NCI-H345 treated with DMSO at 0.1 percent for 48 hours (cell line): ENCODE results near the gene UBE2E1.
"Not testable (repeated sequence)": the region's sequence is repeated elsewhere in the genome, so short reads cannot be mapped to it uniquely, and the experiment has no call there.

ENCODE experiments used
- DNase-seq: peaks from one replicate; lab custom pipeline; 2025; ENCODE audit not compliant: unreplicated experiment; lab: John Stamatoyannopoulos, UW

UBE2E1 gene

DNA sequence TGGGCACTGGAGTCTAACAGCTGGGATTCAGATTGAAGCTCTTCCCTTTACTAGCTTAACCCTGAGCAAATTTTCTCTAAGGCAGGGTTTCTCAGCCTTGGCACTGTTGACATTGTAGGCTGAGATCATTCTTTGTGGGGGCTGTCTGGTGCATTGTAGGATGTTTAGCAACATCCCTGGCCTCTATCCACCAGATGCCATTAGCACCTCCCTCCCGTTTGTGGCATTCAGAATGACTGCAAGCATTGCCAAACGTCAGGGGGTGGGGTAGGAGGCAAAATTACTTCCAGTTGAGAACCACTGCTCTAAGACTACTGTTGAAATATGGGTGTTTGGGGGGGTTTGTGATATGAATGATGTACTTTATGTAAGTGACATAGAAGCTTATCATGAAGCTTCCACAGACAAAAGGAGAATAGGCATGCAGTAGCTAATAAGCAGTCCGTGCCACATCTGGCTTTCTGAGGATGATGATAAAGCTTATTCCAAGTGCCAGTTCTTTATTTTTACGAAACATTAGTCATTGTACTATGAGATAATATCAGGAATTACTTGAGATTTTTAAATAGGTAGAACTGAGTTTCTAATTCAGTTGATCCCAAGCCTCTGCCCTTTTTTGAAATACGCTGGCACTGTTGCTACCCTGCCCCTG lies 71.7 kb downstream of the UBE2E1 start:
- no peak for DNase-seq

DNA sequence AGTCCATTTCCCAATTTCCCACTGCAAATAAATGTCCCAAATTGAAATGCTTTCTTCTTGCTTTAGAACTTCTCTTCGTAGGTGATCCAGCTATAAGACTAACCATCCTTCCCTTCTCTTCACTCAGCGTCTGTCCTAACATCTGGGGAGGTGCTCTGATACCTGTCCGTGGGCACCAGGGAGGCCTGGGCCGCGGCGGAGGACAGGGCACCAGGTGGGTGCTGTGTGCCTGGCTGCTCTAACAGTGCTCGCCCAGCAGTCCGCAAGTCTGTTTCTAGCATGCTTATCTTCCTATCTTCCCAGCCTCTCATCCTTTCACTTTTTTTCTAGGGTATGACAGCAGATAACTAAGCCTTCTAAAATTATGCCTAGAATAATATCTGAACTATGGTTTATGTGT lies 73.7 kb downstream of the UBE2E1 start:
- DNase-seq = no peak

DNA sequence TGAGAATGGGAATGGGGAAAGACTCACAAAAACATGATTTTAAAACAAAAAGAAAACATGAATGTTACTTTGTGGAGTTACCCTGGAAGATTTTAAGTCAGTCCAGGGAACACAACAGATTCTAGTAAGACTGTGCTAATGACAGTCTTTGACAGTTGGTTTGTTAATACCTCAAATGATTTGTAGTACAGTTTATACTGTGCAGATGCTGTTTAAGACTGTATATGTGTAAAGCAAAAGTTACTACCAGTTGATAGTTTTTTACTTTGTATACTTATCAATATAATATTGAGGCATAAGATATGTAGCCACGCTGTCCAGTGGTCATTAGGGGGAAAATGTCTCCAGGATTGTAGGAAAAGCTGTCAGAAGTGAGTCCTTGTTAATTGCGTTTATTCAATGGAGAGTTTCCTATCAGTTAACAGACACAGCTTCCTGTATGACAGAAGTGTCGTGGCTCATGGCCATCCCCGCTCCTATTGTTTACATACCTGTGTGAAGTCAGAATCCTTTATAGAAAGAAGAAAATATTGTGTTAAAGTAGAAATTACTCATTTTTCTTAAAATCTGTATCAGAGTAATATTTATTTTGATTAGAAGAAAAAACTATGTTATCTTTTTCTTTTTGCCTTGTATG lies 75.1 kb downstream of the UBE2E1 start:
- no peak for DNase-seq

- DNase-seq = not testable (repeated sequence)
These were observed 76.2 kb downstream of the UBE2E1 start for GRCh38 chr3:23881993-23882392.

- DNase-seq = no peak
These were observed 76.7 kb downstream of the UBE2E1 start for GRCh38 chr3:23882487-23882918.

DNA sequence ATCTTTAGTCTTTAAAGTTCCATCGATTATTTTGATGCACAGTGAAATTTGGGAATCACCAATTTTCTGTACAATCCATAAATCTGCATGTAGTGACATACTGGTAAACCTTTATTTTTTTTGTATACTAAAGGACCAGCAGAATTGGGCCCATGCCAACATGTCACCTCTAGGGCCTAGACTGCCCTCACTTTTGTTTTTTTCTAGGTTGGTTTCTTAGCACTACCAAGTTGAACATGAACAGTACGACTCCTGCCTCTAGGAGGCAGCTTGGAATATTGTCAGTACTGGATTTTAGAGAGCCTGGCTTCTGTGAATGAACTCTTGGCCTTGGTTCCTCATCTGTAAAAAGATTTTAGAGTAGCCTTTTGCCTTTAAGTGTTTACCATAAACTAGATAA lies 78.7 kb downstream of the UBE2E1 start:
- no peak for DNase-seq

DNA sequence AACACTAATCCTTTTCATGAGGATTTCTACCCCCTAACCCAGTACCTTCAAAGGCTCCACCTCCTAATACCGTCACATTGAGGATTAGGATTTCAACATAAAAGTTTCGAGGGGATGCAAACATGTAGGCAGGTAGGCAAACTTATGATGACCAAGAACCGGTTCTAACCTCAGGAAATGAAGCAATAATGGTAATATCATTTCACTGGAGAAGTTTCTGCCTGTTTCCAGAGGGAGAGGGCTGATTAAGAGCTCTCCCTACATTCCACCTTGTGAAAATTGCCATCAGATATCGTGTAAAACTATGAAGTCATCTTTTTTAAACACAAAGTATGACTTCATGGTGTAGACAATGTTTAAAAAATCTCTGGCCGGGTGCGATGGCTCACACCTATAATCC lies 79.5 kb downstream of the UBE2E1 start:
- no peak for DNase-seq

DNA sequence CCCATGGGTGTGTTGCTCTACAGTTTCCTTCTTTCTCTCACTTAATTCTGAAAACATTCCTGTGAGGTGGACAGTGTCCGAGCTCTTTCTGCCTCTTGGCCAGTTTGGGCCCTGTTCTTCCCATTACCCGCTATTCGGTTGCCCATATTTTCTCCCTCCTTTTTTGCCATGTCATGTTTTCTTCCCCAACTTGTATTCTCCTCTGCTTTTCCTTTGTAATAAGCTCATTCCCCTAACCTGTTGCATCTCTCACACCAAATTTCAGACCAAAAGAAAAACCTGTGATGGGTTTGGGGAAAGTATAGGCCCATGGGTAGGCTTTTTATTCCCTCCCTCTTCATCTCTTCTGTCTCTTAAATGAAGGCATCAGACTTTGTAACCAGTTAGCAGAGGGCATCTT lies 80.6 kb downstream of the UBE2E1 start:
- DNase-seq = no peak

DNA sequence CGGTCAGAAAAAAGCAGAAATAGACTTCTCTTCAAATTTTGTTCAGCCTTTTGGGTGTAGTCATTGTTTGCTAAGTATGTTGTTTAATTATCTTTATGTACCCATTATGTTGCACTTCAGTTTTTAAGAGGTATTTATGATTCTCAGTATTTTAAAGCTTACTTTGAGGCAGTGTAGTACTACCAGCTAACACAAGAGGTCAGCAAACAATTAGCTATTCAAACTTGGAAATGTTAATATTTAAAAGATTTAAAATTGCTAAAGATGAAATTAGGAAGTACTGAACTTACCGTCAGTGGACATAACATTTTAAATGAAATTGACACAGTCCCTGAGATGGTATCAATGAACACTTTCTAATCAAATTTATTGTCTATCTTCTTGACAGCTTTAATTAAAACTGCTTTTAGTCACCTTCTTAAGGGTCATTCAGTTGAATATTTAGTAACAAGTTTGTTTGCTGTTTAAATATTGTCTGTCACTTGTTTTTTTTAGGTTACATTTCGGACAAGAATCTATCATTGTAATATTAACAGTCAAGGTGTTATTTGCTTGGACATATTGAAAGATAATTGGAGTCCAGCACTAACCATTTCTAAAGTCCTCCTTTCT lies 83.0 kb downstream of the UBE2E1 start:
- DNase-seq = no peak

- DNase-seq = no peak
These were observed 83.6 kb downstream of the UBE2E1 start for GRCh38 chr3:23889386-23889785.

DNA sequence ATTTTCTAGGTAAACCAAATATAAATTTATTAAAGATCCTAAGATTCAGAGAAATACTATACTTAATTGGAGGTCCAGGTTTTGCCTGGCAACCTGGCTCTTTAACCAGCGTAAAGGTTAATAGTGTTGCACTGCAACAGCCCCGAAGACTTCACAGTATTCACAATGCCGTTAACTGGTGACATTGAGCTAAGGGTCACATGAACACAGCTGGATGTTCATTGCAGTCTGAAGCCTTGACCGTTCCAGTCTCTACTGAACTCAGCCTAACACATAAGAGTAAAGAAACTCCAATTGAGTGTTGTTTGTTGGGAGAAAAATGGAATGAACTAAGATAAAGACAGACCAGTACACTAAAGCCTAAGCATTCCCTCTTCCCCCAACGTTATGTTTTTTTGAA lies 84.2 kb downstream of the UBE2E1 start:
- DNase-seq = no peak

- DNase-seq = no peak
These were observed 88.7 kb downstream of the UBE2E1 start for GRCh38 chr3:23894254-23895061.

GRCh38 chr3:23895181-23895580 lies 89.4 kb downstream of the UBE2E1 start:
- no peak for DNase-seq

DNA sequence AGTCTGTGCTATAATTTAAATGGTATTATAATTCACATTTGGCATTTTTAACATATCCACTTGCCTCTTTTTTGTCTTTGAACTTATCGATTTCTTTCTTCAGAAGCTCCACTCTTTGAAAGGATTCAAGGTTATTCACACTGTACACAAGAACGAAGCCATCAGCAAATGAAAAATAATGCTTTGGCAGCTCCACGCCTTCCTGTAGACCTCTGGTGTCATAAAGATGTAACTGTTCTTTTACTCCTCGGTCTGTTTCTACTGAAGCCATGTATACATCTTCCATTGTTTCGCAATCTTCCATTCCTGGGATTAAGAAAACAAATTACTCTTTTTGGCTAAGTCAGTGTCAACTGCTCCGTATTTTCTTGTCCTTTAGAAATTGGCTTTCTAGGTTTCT lies 95.0 kb downstream of the UBE2E1 start:
- DNase-seq = no peak

GRCh38 chr3:23904545-23904944 lies 98.8 kb downstream of the UBE2E1 start:
- no peak for DNase-seq

DNA sequence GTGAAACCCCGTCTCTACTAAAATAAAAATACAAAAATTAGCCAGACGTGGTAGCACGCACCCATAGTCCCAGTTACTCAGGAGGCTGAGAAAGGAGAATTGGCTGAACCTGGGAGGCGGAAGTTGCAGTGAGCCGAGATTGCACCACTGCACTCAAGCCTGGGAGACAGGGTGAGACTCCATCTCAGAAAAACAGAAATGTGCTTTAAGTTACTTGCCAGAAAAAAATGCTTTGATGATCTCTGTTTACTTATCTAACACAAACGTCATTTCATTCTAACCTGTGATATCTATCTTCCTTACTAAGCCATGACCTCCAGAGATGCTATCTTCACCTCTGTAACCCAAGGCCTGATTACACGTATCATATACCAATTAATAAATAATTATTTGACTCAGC lies 103.6 kb downstream of the UBE2E1 start:
- DNase-seq = no peak

DNA sequence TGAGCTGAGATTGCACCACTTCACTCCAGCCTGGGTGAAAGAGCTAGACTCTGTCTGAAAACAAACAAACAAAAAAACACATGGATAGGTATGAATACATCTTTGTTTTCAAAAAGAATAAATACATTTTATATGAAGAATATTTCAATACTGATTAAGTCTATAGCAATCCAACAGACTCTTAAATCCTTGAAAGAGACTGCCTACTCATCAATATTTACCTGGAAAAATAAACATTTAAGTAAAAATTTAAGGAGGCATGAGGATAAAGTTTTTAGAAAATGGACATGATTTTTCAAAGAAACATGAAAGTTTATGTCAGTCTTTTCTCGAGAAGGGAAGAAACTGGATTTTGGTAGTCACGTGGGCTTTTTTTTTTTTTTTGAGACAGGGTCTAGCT lies 105.6 kb downstream of the UBE2E1 start:
- DNase-seq = no peak

DNA sequence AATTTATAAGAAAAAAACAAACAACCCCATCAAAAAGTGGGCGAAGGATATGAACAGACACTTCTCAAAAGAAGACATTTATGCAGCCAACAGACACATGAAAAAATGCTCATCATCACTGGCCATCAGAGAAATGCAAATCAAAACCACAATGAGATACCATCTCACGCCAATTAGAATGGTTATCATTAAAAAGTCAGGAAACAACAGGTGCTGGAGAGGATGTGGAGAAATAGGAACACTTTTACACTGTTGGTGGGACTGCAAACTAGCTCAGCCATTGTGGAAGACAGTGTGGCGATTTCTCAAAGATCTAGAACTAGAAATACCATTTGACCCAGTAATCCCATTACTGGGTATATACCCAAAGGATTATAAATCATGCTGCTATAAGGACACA lies 106.6 kb downstream of the UBE2E1 start:
- not testable (repeated sequence) for DNase-seq

- no peak for DNase-seq
These were observed 107.4 kb downstream of the UBE2E1 start for GRCh38 chr3:23913182-23913581.

GRCh38 chr3:23913873-23914743 lies 108.4 kb downstream of the UBE2E1 start:
- DNase-seq = no peak
